Thyroid gland (tissue), 4 donors: ENCODE data around the gene MIER2.

Experiments
- CTCF ChIP-seq, 6 experiments: fragments of 200-600 bp in 3 of 6; fragments of 450-650 bp in 3 of 6; sonication (generic) in 3 of 6; IDR thresholded peaks; one replicate each; pipeline ENCODE4 v1.5.1; 2016 to 2019; ENCODE audit warnings: antibody characterized with exemption in 6 of 6, mild to moderate bottlenecking in 2 of 6, inconsistent platforms in 1 of 6, moderate library complexity in 1 of 6
- POLR2A ChIP-seq, 2 donors: fragments of 450-650 bp; IDR thresholded peaks; one replicate each; pipeline ENCODE4 v1.6.1; 2017; ENCODE audit warnings: antibody characterized with exemption in 2 of 2, mild to moderate bottlenecking in 2 of 2, moderate library complexity in 1 of 2

GRCh38 chr19:390386-391206 lies 46.0 kb upstream of the MIER2 start:
- TF ChIP-seq CTCF (IDR thresholded peaks at IDR 0.05) (no peak), POLR2A (IDR thresholded peaks at IDR 0.05) (no peak)
